Measurements from ENCODE around the gene ANXA6.
"Not testable (repeated sequence)": the region's sequence is repeated elsewhere in the genome, so short reads cannot be mapped to it uniquely, and the experiment has no call there.

ANXA6 gene

DNA sequence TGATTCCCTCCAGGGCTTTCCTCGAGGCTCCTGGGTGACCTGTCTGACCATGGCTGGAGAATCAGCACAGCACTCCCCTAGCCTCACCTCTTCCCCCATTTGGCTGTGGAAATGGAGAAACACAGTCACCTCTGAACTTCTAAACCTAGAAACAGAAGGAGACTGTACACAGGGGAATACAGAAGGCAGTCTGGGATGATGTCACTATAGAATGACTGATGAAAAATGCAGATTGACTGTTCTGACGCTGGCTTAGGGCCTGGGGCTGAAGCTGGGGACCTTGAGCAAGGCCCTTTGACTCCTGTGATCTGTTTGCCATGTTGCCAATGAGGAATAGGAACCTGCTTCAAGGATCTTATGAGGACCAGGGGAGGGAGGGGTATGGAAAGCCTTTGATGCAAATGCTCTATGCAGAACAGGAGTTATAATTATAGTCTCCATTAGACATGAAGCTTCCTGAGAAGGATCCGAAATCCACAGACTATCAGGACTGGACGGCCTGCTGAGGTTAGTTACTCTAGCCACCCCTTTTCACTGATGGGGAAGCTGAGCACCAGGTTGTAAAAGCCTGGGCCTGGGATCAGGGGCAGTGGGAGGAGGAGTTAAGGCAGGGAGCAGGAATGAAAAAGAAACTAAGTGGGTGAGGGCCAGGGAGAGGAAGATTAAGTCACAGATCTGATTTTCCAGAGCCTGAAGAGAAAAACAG lies 24.4 kb upstream of the ANXA6 start:
- Histone ChIP-seq H3K36me3 (ENCODE audit: control insufficient read depth in 1 of 2, insufficient read depth in 2 of 2, low read length in 2 of 2) (peaks cover 6 to 40% of the 10 kb centered on the region in 2 donors), H3K9ac (ENCODE audit: low read depth in 1 of 2, low read length in 2 of 2) (no peak overlapping the region), H3K27me3 (ENCODE audit: control insufficient read depth in 1 of 2, insufficient read depth in 2 of 2, low read length in 2 of 2) (no peaks in the 10 kb centered on the region), H3K4me3 (ENCODE audit: low read depth in 1 of 2, low read length in 2 of 2) (no peak overlapping the region), H3K4me1 (ENCODE audit: control insufficient read depth in 1 of 2, insufficient read depth in 2 of 2, low read length in 2 of 2) (no peaks in the 10 kb centered on the region), H3K9me3 (ENCODE audit: control insufficient read depth in 1 of 2, low read length in 2 of 2) (no peaks in the 10 kb centered on the region), H3K27ac (ENCODE audit: low read depth, low read length) (no peak overlapping the region)

DNA sequence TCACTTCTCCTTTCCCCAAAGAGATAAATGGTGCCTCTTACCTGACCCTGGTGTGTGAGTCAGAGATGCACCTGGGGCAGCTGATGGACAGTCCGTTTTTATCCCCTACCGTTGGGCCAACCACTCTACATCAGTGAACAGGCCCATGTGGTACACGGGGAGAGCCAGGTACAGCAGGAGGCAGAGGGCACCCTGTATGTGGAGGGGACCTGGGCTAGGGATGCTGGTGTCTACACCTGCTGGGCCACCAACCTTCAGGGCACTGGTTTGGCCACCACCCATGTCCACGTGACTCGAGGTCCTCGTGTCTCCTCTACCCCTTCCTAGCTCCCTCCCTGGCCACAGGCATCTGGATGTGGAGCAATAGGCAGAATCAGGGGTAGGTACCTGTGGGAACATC lies 22.7 kb upstream of the ANXA6 start:
- H3K36me3 ChIP-seq (ENCODE audit: control insufficient read depth in 1 of 2, insufficient read depth in 2 of 2, low read length in 2 of 2): peaks cover 0 to 37% of the 10 kb centered on the region in 2 donors
- no peaks in the 10 kb centered on the region for H3K9me3 ChIP-seq (ENCODE audit: control insufficient read depth in 1 of 2, low read length in 2 of 2)
- no peaks in the 10 kb centered on the region for H3K4me1 ChIP-seq (ENCODE audit: control insufficient read depth in 1 of 2, insufficient read depth in 2 of 2, low read length in 2 of 2)
- H3K27me3 ChIP-seq (ENCODE audit: control insufficient read depth in 1 of 2, insufficient read depth in 2 of 2, low read length in 2 of 2): no peaks in the 10 kb centered on the region
- H3K9ac ChIP-seq (ENCODE audit: low read depth in 1 of 2, low read length in 2 of 2): no peak overlapping the region
- H3K4me3 ChIP-seq (ENCODE audit: low read depth in 1 of 2, low read length in 2 of 2): no peak overlapping the region
- no peak overlapping the region for H3K27ac ChIP-seq (ENCODE audit: low read depth, low read length)

DNA sequence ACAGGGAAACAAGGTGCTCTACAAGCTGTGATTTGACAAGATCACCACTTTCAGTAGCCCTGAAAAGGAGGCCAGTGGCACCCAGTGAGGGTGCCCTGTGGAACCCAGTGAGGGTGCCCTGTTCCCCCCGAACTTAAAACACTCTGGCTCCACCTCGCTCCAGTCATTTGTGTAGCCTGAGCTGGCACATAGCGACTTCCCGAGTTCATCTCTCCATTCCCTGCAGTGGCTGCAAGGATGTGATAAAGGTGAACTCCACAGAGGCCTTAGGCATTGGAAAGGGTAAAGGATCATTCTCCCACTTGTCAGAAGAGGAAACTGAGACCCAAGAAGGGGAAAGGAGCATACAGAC lies 21.9 kb upstream of the ANXA6 start:
- Histone ChIP-seq H3K27me3 (ENCODE audit: control insufficient read depth in 1 of 2, insufficient read depth in 2 of 2, low read length in 2 of 2) (no peaks in the 10 kb centered on the region), H3K36me3 (ENCODE audit: control insufficient read depth in 1 of 2, insufficient read depth in 2 of 2, low read length in 2 of 2) (peaks cover 0 to 31% of the 10 kb centered on the region in 2 donors), H3K9ac (ENCODE audit: low read depth in 1 of 2, low read length in 2 of 2) (no peak overlapping the region), H3K9me3 (ENCODE audit: control insufficient read depth in 1 of 2, low read length in 2 of 2) (no peaks in the 10 kb centered on the region), H3K4me3 (ENCODE audit: low read depth in 1 of 2, low read length in 2 of 2) (no peak overlapping the region), H3K4me1 (ENCODE audit: control insufficient read depth in 1 of 2, insufficient read depth in 2 of 2, low read length in 2 of 2) (no peaks in the 10 kb centered on the region), H3K27ac (ENCODE audit: low read depth, low read length) (no peak overlapping the region)

DNA sequence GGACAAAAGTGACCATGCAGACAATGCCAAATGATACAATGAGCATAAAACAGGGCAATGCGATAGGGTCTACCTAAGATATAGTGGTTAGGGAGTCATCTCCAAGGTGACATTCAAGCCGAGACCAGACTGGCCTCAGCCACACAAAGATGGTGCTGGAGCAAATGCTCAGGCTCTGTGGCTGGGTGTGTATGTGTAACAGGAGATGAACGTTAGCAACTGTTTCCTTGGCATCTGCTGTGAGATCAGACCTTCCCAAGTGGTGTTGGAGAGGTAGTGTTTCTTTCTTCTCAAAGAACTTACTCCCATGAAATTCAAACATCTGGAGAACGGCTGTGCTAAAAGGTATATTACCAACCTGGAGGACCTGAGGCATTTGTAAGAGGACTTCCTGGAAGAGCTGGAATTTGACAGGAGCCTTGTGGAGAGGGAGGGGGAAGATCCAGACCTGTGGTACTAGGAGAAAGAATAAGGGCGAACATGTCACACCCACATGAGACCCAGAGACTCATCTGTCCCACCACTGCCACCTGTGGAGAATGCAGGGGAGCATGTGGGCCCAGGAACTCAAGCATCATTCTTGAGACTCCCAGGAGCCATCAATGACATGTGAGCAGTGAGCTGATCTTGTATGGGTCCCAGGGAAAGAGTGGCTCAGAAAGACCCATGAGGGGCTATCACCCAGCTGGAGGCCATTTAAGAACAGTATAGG lies 21.4 kb upstream of the ANXA6 start:
- Histone ChIP-seq H3K27me3 (ENCODE audit: control insufficient read depth in 1 of 2, insufficient read depth in 2 of 2, low read length in 2 of 2) (no peaks in the 10 kb centered on the region), H3K36me3 (ENCODE audit: control insufficient read depth in 1 of 2, insufficient read depth in 2 of 2, low read length in 2 of 2) (peaks cover 0 to 26% of the 10 kb centered on the region in 2 donors), H3K27ac (ENCODE audit: low read depth, low read length) (no peak overlapping the region), H3K4me3 (ENCODE audit: low read depth in 1 of 2, low read length in 2 of 2) (no peak overlapping the region), H3K9ac (ENCODE audit: low read depth in 1 of 2, low read length in 2 of 2) (no peak overlapping the region), H3K9me3 (ENCODE audit: control insufficient read depth in 1 of 2, low read length in 2 of 2) (no peaks in the 10 kb centered on the region), H3K4me1 (ENCODE audit: control insufficient read depth in 1 of 2, insufficient read depth in 2 of 2, low read length in 2 of 2) (no peaks in the 10 kb centered on the region)

DNA sequence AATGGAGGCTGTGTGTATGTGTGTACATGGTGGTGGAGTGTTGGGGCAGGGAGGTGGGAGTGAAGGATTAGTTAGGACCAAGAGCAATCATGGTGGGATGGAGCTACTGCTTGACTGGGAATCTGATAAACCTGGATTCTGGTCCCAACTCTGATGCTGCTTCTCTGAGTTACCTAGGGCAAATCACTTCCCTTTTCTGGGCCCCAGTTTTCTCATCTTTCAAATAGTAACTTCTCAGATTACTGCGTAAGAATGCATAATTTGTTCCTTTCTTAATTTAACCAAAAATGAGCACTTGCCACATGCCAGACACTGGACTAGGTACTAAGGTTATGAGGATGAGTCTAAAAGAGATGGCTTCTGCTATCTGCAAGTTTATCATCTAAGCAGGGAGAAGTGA lies 20.8 kb upstream of the ANXA6 start:
- no peak overlapping the region for H3K27ac ChIP-seq (ENCODE audit: low read depth, low read length)
- H3K27me3 ChIP-seq (ENCODE audit: control insufficient read depth in 1 of 2, insufficient read depth in 2 of 2, low read length in 2 of 2): no peaks in the 10 kb centered on the region
- H3K4me1 ChIP-seq (ENCODE audit: control insufficient read depth in 1 of 2, insufficient read depth in 2 of 2, low read length in 2 of 2): no peaks in the 10 kb centered on the region
- no peak overlapping the region for H3K4me3 ChIP-seq (ENCODE audit: low read depth in 1 of 2, low read length in 2 of 2)
- H3K9ac ChIP-seq (ENCODE audit: low read depth in 1 of 2, low read length in 2 of 2): no peak overlapping the region
- H3K36me3 ChIP-seq (ENCODE audit: control insufficient read depth in 1 of 2, insufficient read depth in 2 of 2, low read length in 2 of 2): peaks cover 0 to 21% of the 10 kb centered on the region in 2 donors
- no peaks in the 10 kb centered on the region for H3K9me3 ChIP-seq (ENCODE audit: control insufficient read depth in 1 of 2, low read length in 2 of 2)

DNA sequence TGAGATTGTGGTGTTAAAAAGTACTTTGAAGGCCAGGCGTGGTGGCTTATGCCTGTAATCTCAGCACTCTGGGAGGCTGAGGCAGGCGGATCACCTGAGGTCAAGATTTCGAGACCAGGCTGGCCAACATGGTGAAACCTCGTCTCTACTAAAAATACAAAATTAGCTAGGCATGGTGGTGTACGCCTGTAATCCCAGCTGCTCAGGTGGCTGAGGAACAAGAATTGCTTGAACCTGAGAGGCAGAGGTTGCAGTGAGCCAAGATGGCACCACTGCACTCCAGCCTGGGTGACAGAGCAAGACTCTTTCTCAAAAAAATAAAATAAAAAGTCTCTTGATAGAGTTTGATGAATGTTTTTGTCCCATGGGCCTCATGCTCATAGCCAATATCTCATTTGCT lies 18.7 kb upstream of the ANXA6 start:
- H3K27ac ChIP-seq (ENCODE audit: low read depth, low read length): not testable (repeated sequence)

DNA sequence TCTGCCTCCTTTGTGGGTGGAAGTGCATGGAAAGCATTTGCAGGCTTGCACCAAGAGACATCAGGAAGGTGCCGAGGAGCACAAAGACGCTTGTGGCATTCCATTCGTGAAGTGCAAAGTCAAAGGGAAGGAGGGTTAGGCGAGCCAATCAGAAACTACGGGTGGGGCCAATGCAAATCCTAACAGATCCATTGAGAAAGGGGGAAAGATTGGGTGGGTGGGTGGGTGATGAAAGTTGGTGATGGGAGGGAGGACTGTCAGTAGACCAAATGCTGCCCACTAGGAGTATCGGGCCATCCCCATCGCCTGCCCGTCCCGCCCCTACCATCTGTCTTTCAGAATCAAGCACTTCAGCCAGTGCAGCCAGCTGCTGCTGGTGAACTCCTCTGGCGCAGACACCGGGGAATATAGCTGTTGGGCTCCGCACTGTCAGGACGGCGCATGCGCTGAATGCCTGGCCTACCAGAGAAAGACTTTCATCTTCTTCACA lies 17.1 kb upstream of the ANXA6 start:
- Histone ChIP-seq H3K27ac (ENCODE audit: low read depth, low read length) (no peak overlapping the region), H3K9ac (ENCODE audit: low read depth in 1 of 2, low read length in 2 of 2) (no peak overlapping the region), H3K4me1 (ENCODE audit: control insufficient read depth in 1 of 2, insufficient read depth in 2 of 2, low read length in 2 of 2) (no peaks in the 10 kb centered on the region), H3K36me3 (ENCODE audit: control insufficient read depth in 1 of 2, insufficient read depth in 2 of 2, low read length in 2 of 2) (peaks cover 0 to 6% of the 10 kb centered on the region in 2 donors), H3K4me3 (ENCODE audit: low read depth in 1 of 2, low read length in 2 of 2) (peak overlapping the region in 1 of 2 donors; percentile 48), H3K9me3 (ENCODE audit: control insufficient read depth in 1 of 2, low read length in 2 of 2) (no peaks in the 10 kb centered on the region), H3K27me3 (ENCODE audit: control insufficient read depth in 1 of 2, insufficient read depth in 2 of 2, low read length in 2 of 2) (no peaks in the 10 kb centered on the region)

More for the DNA sequence above, 18.7 kb upstream of the ANXA6 start:
- H3K27me3 ChIP-seq (ENCODE audit: control insufficient read depth in 1 of 2, insufficient read depth in 2 of 2, low read length in 2 of 2); H3K36me3 ChIP-seq (ENCODE audit: control insufficient read depth in 1 of 2, insufficient read depth in 2 of 2, low read length in 2 of 2); H3K4me1 ChIP-seq (ENCODE audit: control insufficient read depth in 1 of 2, insufficient read depth in 2 of 2, low read length in 2 of 2); H3K9me3 ChIP-seq (ENCODE audit: control insufficient read depth in 1 of 2, low read length in 2 of 2); H3K4me3 ChIP-seq (ENCODE audit: low read depth in 1 of 2, low read length in 2 of 2); H3K9ac ChIP-seq (ENCODE audit: low read depth in 1 of 2, low read length in 2 of 2): not testable (repeated sequence)

DNA sequence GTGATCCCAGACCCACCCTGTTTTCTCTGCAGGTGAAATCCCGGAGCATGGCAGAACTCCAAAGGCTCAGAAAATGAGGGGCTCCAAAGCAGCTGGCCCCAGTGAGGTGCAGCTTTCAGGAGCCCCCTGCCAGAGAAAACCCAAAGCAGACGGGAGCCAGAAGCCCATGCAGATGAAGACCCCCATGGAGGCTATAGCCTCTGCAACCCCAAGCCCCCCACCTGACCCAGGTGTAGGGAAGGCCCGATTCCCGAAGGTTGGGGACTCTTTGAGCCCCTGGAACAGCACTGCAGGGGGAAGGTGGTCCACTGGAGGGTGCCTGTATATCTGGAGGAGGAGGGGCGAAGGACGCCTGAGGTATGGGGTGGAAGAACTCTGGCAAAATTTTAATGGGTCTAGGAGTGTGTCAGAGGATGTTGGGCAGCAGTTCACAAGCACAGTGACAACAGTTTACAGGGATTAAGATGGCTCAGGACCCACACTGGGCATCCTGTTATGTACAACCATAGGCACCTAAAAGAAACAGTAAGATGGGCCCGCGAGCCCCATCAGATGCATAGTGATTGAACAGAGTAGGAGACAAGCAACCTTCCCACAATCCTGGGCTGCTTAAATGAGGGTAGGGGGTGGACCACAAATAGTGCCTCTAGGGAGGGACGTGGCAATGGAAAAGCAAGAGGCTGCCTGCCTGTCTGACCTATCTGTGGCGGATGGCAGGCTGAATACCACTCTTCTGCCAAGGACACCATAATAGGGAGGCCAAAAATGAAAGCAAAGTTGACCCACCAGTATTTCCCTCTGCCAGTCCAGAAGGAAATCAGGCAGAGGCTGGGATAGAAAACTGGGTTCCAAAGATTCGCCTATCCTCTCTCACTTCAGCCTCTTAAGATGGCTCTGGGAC lies 16.4 kb upstream of the ANXA6 start:
- Histone ChIP-seq H3K36me3 (ENCODE audit: control insufficient read depth in 1 of 2, insufficient read depth in 2 of 2, low read length in 2 of 2) (peaks cover 0 to 6% of the 10 kb centered on the region in 2 donors), H3K27me3 (ENCODE audit: control insufficient read depth in 1 of 2, insufficient read depth in 2 of 2, low read length in 2 of 2) (no peaks in the 10 kb centered on the region), H3K9me3 (ENCODE audit: control insufficient read depth in 1 of 2, low read length in 2 of 2) (no peaks in the 10 kb centered on the region), H3K4me1 (ENCODE audit: control insufficient read depth in 1 of 2, insufficient read depth in 2 of 2, low read length in 2 of 2) (no peaks in the 10 kb centered on the region), H3K4me3 (ENCODE audit: low read depth in 1 of 2, low read length in 2 of 2) (peak overlapping the region in 1 of 2 donors; percentile 48), H3K27ac (ENCODE audit: low read depth, low read length) (no peak overlapping the region), H3K9ac (ENCODE audit: low read depth in 1 of 2, low read length in 2 of 2) (no peak overlapping the region)

DNA sequence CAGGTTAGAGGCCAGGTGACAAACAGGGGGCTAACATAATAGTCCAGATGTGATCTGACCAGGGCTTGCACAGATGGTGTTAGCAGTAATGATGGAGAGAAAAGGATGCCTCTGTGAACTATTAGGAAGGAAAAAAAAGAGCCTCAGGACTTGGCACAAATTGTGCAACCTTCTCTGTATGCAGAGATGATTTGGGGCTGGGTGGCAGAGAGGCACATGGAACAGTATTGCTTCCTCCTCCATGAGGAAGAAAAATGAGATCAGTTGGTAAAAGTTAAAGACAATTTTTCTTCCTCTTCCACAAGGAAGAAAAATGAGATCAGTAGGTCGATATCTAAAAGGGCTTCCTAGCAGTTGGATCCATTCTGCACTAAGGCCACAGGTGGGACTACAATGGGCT lies 13.9 kb upstream of the ANXA6 start:
- H3K9ac ChIP-seq (ENCODE audit: low read depth in 1 of 2, low read length in 2 of 2): no peak overlapping the region
- no peaks in the 10 kb centered on the region for H3K27me3 ChIP-seq (ENCODE audit: control insufficient read depth in 1 of 2, insufficient read depth in 2 of 2, low read length in 2 of 2)
- no peaks in the 10 kb centered on the region for H3K36me3 ChIP-seq (ENCODE audit: control insufficient read depth in 1 of 2, insufficient read depth in 2 of 2, low read length in 2 of 2)
- no peaks in the 10 kb centered on the region for H3K4me1 ChIP-seq (ENCODE audit: control insufficient read depth in 1 of 2, insufficient read depth in 2 of 2, low read length in 2 of 2)
- no peak overlapping the region for H3K4me3 ChIP-seq (ENCODE audit: low read depth in 1 of 2, low read length in 2 of 2)
- no peak overlapping the region for H3K27ac ChIP-seq (ENCODE audit: low read depth, low read length)
- no peaks in the 10 kb centered on the region for H3K9me3 ChIP-seq (ENCODE audit: control insufficient read depth in 1 of 2, low read length in 2 of 2)

All from duodenal mucosa (tissue), 2 donors.